HEK293T (cell line): ENCODE results near the gene RAPSN.

ENCODE experiments used
- BHLHE40 ChIP-seq: fragments of 450-650 bp; IDR thresholded peaks from 2 replicates; pipeline ENCODE4 v1.6.1; 2016; ENCODE audit warnings: mild to moderate bottlenecking, moderate library complexity, borderline replicate concordance
- CTBP1 ChIP-seq: fragments of 450-650 bp; IDR thresholded peaks from 2 replicates; pipeline ENCODE4 v1.6.1; 2016; ENCODE audit warnings: borderline replicate concordance
- ELF4 ChIP-seq: fragments of 450-650 bp; IDR thresholded peaks from 2 replicates; pipeline ENCODE4 v1.6.1; 2017; ENCODE audit warnings: antibody characterized with exemption
- FOXA1 ChIP-seq: fragments of 450-650 bp; IDR thresholded peaks from 2 replicates; pipeline ENCODE4 v1.6.1; 2016; ENCODE audit warnings: mild to moderate bottlenecking
- L3MBTL2 ChIP-seq: fragments of 450-650 bp; conservative IDR thresholded peaks from 2 replicates; pipeline ENCODE4 v1.6.1; 2016; ENCODE audit warnings: mild to moderate bottlenecking
- NFRKB ChIP-seq: fragments of 450-650 bp; IDR thresholded peaks from 2 replicates; pipeline ENCODE4 v1.6.1; 2016; ENCODE audit warnings: mild to moderate bottlenecking, moderate library complexity
- SP1 ChIP-seq: fragments of 450-650 bp; IDR thresholded peaks from 2 replicates; pipeline ENCODE4 v1.6.1; 2017
- SUZ12 ChIP-seq: fragments of 450-650 bp; IDR thresholded peaks from 2 replicates; pipeline ENCODE4 v1.6.1; 2016; ENCODE audit warnings: mild to moderate bottlenecking
- TARDBP ChIP-seq: fragments of 450-650 bp; IDR thresholded peaks from 2 replicates; pipeline ENCODE4 v1.6.1; 2016

DNA sequence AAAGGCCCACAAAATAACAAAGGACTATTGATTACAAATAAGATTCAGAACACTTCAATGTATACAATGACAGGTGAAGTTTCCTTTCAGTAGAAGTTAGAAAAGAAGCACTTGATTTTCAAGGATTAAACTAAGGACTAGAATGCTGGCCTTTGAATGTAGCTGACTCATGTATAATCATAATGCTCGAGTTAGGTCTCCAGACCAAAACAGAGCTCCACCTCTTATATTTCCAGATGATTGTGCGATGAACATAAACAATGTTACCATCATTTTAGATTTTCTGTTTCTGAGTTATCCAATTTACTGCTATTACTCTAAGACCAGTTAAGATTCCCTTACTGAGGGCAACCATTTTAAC, 40.4 kb upstream of the RAPSN start:
- TF ChIP-seq L3MBTL2: no peak
- TF ChIP-seq TARDBP: no peak
- TF ChIP-seq SP1: no peak
- TF ChIP-seq BHLHE40: no peak
- no peak for TF ChIP-seq NFRKB
- TF ChIP-seq CTBP1: no peak
- no peak for TF ChIP-seq ELF4
- no peak for TF ChIP-seq SUZ12
- TF ChIP-seq FOXA1: no peak
